SW 1271 (cell line): ENCODE measurements around the gene CYB5B.

Experiments
- DNase-seq, 2 experiments: peaks; one replicate each; lab custom pipeline; 2025; lab: John Stamatoyannopoulos, UW

Gene CYB5B

GRCh38 chr16:69448470-69449193, 24.2 kb downstream of the CYB5B start:
- no peak for DNase-seq

- no peak for DNase-seq
Observed at GRCh38 chr16:69451166-69451565, 26.7 kb downstream of the CYB5B start.

- DNase-seq, result no peak
Observed at GRCh38 chr16:69453936-69454335, 29.5 kb downstream of the CYB5B start.

GRCh38 chr16:69463876-69464275, 39.5 kb downstream of the CYB5B start:
- DNase-seq, result no peak

- no peak for DNase-seq
Observed at GRCh38 chr16:69465083-69465721, 40.8 kb downstream of the CYB5B start.

- no peak for DNase-seq
Observed at GRCh38 chr16:69465881-69466280, 41.5 kb downstream of the CYB5B start.

- no peak for DNase-seq
Observed at GRCh38 chr16:69466547-69466946, 42.1 kb downstream of the CYB5B start.

- DNase-seq, result no peak
Observed at GRCh38 chr16:69467080-69467479, 42.7 kb downstream of the CYB5B start.

GRCh38 chr16:69467531-69468204, 43.2 kb downstream of the CYB5B start:
- DNase-seq, result no peak

GRCh38 chr16:69469807-69470561, 45.6 kb downstream of the CYB5B start:
- DNase-seq, result no peak

GRCh38 chr16:69471121-69471520, 46.7 kb downstream of the CYB5B start:
- no peak for DNase-seq

GRCh38 chr16:69474408-69474807, 50.0 kb downstream of the CYB5B start:
- DNase-seq, result no peak

GRCh38 chr16:69476920-69477443, 52.6 kb downstream of the CYB5B start:
- DNase-seq, result peak; percentile 57 to 82

- no peak for DNase-seq
Observed at GRCh38 chr16:69477546-69477945, 53.1 kb downstream of the CYB5B start.

- DNase-seq, result no peak
Observed at GRCh38 chr16:69478685-69479084, 54.3 kb downstream of the CYB5B start.

- DNase-seq, result no peak
Observed at GRCh38 chr16:69479775-69480174, 55.4 kb downstream of the CYB5B start.

- no peak for DNase-seq
Observed at GRCh38 chr16:69481901-69482341, 57.5 kb downstream of the CYB5B start.

- DNase-seq, result no peak
Observed at GRCh38 chr16:69482410-69482991, 58.1 kb downstream of the CYB5B start.

- DNase-seq, result no peak
Observed at GRCh38 chr16:69483611-69484010, 59.2 kb downstream of the CYB5B start.

GRCh38 chr16:69485361-69485760, 60.9 kb downstream of the CYB5B start:
- DNase-seq, result no peak

- no peak for DNase-seq
Observed at GRCh38 chr16:69485816-69486215, 61.4 kb downstream of the CYB5B start.

- DNase-seq, result no peak
Observed at GRCh38 chr16:69486272-69486671, 61.9 kb downstream of the CYB5B start.
